Endothelial cell (in vitro differentiated cells): ENCODE results near the gene CHST11. TPM values are rescaled to one million over a fixed set of nuclear protein-coding genes. Genes with fewer than 3 reads are reported as not detected.

Experiments
- DNase-seq: peaks from one replicate; pipeline ENCODE4 v3.0.0; 2021; ENCODE audit warnings: low spot score
- H3K27ac Mint-ChIP-seq: one replicate; pipeline ENCODE4 v1.8.0; 2021; ENCODE audit warnings: mixed read lengths, inconsistent platforms; ENCODE audit not compliant: unreplicated experiment
- H3K27me3 Mint-ChIP-seq: one replicate; pipeline ENCODE4 v1.8.0; 2021; ENCODE audit warnings: mild to moderate bottlenecking, moderate library complexity, mixed read lengths, inconsistent platforms; ENCODE audit not compliant: unreplicated experiment
- H3K36me3 Mint-ChIP-seq: one replicate; pipeline ENCODE4 v1.8.0; 2021; ENCODE audit warnings: mild to moderate bottlenecking, low read depth, mixed read lengths, inconsistent platforms; ENCODE audit not compliant: unreplicated experiment
- H3K4me1 Mint-ChIP-seq: one replicate; pipeline ENCODE4 v1.8.0; 2021; ENCODE audit warnings: mild to moderate bottlenecking, mixed read lengths, inconsistent platforms; ENCODE audit not compliant: unreplicated experiment
- H3K4me3 Mint-ChIP-seq: one replicate; pipeline ENCODE4 v1.8.0; 2021; ENCODE audit warnings: mild to moderate bottlenecking, mixed read lengths, inconsistent platforms; ENCODE audit not compliant: unreplicated experiment
- H3K9me3 Mint-ChIP-seq: one replicate; pipeline ENCODE4 v1.8.0; 2021; ENCODE audit warnings: mixed read lengths, inconsistent platforms; ENCODE audit not compliant: unreplicated experiment
- total RNA-seq: library from RNA; stranded (reverse); fragmentation: NEBNext Ultra II Directional; extraction: Animal tissue kit (Norgen Biotek cat#: 25700); gene quantifications from one replicate; pipeline ENCODE4 v1.2.1, GENCODE V29; 2021; ENCODE audit not compliant: unreplicated experiment
- TF ChIP-seq, protein P1 (sequence below): fragments of 200-600 bp; sonication (generic); IDR thresholded peaks from one replicate; pipeline ENCODE4 v1.5.0; 2021; ENCODE audit warnings: antibody characterized with exemption; ENCODE audit not compliant: unreplicated experiment

The CHST11 gene
- total RNA-seq, 1 donor from 2014 or later = 11.8 TPM

DNA sequence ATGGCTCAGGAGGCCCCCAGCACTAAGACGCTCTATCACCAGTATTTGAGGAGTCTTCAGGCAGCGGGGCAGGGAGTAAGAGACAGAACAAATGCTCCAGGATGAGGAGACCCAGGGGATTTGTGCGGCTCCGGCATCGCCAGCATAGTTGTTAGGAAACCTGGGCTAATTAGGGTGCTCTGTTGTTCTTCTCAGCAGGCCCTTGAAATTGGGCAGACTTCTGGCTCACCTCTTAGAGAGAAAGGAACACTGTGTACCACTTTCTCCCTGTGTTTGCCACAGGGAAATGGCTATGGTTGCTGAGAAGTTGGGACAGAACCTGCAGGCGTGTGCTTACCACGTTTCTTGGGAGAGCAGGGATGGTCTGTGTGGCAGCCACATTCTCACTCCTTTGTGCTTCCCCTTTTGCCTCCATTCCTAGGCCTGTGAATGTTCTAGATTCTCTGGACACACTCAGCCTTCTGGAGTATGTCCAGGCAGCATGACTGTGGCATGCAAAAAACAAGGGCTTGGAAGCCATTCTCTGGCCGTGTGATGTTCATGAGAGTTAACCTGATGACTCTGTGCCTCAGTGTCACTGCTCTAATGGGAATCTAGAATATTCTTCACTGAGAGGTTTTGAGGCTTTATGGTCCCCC lies 109.0 kb downstream of the CHST11 start:
- no peak for DNase-seq
- Mint-ChIP-seq H3K4me1 (peaks cover 10% of the 10 kb centered on the region), H3K4me3 (no peak overlapping the region), H3K9me3 (peaks cover 4% of the 10 kb centered on the region), H3K36me3 (peaks cover 3% of the 10 kb centered on the region), H3K27me3 (no peaks in the 10 kb centered on the region), H3K27ac (no peak overlapping the region)
- TF ChIP-seq, protein P1, sequence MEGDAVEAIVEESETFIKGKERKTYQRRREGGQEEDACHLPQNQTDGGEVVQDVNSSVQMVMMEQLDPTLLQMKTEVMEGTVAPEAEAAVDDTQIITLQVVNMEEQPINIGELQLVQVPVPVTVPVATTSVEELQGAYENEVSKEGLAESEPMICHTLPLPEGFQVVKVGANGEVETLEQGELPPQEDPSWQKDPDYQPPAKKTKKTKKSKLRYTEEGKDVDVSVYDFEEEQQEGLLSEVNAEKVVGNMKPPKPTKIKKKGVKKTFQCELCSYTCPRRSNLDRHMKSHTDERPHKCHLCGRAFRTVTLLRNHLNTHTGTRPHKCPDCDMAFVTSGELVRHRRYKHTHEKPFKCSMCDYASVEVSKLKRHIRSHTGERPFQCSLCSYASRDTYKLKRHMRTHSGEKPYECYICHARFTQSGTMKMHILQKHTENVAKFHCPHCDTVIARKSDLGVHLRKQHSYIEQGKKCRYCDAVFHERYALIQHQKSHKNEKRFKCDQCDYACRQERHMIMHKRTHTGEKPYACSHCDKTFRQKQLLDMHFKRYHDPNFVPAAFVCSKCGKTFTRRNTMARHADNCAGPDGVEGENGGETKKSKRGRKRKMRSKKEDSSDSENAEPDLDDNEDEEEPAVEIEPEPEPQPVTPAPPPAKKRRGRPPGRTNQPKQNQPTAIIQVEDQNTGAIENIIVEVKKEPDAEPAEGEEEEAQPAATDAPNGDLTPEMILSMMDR = no peak

DNA sequence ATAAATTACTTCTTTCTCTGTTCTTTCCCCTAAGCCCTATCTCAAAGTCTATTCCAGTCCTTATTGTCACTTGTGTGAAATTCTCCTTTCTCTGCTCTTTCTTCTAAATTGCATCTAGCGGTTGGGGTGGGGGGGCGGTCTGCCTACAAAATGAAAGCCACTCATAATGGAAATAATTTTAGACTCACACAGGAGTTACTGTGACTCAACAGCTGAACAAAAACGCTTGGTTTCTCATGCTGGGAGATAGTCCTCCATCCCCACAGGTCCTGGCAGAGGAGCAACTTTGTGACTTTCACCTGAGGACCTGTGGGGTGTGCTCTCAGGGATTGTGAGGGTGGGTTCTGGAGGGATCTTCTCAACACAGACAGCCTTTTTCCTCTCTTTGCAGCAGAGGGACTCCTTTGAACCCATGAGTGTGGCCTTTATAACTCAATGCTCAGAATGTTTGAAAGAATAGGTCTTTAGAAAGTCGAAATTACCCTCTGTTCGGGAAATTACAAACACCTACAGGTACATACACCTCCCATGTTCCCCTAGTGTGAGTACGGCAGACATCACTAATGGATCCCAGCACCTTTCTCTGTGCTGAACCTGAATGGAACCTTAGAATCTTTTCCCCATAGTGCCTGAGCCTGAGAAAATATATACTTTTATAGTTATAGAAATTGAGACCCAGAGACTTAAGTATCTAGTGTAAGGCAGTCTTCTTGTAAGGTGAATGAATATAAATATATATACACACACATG lies 109.7 kb downstream of the CHST11 start:
- DNase-seq = no peak
- Mint-ChIP-seq H3K9me3 (peaks cover 4% of the 10 kb centered on the region), H3K4me3 (no peak overlapping the region), H3K27me3 (no peaks in the 10 kb centered on the region), H3K27ac (no peak overlapping the region), H3K4me1 (peaks cover 10% of the 10 kb centered on the region), H3K36me3 (peaks cover 3% of the 10 kb centered on the region)
- TF ChIP-seq, protein P1 = no peak

DNA sequence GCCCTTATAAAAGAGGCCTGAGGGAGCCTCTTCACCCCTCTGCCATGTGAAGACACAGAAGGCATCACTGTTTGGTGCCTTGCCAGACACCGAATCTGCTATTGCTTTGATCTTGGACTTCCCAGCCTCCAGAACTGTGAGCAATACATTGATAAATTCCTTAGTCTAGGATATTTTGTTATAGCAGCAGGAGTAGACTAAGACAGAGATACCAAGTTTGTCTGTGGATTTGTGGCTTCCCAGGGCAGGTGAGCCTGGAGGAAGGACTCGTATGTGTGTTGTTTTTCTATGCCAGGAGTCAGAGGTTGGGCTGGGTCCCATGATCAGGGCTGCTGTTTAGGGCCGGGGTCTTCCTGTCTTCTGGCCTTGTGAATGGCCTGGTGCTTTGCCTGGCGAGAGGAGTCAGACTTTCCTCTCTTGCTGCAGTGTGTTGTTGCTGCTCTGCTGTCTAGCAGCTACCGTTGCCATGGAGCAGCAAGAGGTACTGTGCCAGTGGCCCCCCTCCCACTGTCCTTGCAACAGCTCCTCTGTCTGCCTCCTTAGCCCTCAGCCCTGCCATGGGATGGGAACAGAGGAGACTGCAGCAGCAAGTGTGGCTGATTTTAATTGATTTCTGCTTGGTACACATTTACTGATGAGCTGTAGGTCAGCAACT lies 111.2 kb downstream of the CHST11 start:
- DNase-seq = no peak
- H3K27me3 Mint-ChIP-seq = no peaks in the 10 kb centered on the region
- peaks cover 4% of the 10 kb centered on the region for H3K9me3 Mint-ChIP-seq
- TF ChIP-seq, protein P1 = no peak
- no peak overlapping the region for H3K27ac Mint-ChIP-seq
- peaks cover 3% of the 10 kb centered on the region for H3K36me3 Mint-ChIP-seq
- peaks cover 13% of the 10 kb centered on the region for H3K4me1 Mint-ChIP-seq
- H3K4me3 Mint-ChIP-seq = no peak overlapping the region

DNA sequence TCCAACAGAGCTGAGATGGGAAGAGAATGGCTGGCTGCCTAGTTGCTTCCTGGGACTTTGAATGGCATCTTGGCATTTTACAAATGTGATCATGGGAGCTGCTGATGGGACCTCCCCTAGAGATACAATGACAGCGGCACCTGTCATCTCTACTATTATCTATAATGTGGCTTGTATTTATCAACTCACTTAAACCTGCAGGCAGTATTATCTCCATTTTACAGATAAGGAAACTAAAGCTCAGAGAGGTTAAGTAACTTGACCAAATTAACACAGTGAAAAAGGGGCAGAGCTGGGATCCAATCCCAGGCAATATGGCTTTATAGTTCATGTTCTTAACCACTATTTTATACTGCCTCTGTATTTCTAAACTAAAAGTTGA lies 111.7 kb downstream of the CHST11 start:
- Mint-ChIP-seq H3K36me3 (peaks cover 3% of the 10 kb centered on the region), H3K27me3 (no peaks in the 10 kb centered on the region), H3K4me3 (no peak overlapping the region)

More for the DNA sequence above, 111.7 kb downstream of the CHST11 start:
- TF ChIP-seq, protein P1 = no peak
- peaks cover 13% of the 10 kb centered on the region for H3K4me1 Mint-ChIP-seq
- no peak overlapping the region for H3K27ac Mint-ChIP-seq
- no peak for DNase-seq
- peaks cover 4% of the 10 kb centered on the region for H3K9me3 Mint-ChIP-seq
